ENCODE results near the gene SBF2.
"Not testable (repeated sequence)": the region's sequence is repeated elsewhere in the genome, so short reads cannot be mapped to it uniquely, and the experiment has no call there.

The SBF2 gene

GRCh38 chr11:9752091-9752490, 541.9 kb downstream of the SBF2 start:
- no peak for DNase-seq (ENCODE audit: low read depth in 2 of 2)

DNA sequence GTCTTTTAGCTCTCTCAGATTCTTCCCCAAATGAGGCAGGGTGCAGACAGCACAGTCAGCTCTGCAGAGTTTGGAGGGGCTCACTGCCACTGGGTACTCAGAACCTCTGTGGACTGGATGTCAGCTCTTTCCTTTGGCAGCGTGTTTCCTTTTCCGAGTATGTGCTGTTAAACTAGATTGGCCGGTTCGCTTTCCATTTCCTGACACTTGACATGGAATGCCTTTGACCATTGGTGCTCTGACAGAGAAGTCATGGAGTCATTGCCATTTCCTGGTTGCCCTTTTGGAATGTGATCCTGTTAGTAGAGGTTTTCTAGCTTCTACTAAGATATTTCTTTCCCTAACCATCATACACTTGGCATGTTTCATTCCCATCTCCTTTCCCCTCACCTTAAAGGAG, 543.5 kb downstream of the SBF2 start:
- no peak for DNase-seq (ENCODE audit: low read depth in 2 of 2)

DNA sequence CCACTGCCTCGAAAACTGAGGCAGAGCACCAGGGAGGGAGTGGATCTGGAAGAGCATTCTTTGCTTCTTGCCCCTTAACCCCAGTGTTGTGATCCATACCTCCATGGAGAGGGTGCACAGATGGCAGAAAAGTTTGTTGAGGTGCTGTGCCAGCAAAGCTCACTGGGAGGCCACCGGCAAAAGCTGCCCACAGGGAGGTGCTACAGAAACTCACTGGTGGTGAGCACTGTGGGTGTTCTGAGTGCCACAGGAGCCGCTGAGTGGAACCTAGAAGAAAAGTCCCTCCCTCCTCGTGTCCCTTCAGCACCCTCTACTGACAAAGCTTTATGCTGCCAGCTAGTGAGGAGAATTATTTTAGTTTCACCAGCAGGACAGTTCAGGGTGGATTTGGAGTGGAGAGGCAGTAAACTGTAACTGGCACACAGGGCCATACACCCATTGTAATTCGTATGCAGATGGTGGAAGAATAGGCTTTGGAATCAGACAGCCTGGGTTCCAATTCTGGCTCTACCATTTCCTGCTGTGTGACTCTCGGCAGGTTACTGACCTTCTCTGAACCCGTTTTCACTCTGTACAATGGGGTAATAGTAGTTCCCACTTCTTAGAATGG, 545.6 kb downstream of the SBF2 start:
- peak; percentile 23 to 35 for DNase-seq (ENCODE audit: low read depth in 2 of 2)

DNA sequence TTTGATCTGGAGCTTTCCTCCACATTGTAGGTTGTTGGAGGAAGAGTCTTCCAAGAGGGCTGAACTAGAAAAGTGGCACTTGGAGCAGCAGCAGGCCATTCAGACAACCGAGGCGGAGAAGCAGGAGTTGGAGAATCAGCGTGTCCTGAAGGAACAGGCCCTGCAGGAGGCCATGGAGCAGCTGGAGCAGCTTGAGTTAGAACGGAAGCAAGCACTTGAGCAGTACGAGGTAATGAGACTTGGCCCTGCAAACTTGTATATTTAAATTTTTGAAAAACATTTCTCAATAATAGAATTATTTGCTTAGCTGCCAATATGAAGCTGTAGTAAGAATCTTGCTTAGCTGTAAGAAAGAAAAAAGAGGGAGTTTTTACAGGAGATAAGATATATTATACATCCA, 546.2 kb downstream of the SBF2 start:
- no peak for DNase-seq (ENCODE audit: low read depth in 2 of 2)

GRCh38 chr11:9747229-9747628, 546.8 kb downstream of the SBF2 start:
- DNase-seq (ENCODE audit: low read depth in 2 of 2), result no peak

DNA sequence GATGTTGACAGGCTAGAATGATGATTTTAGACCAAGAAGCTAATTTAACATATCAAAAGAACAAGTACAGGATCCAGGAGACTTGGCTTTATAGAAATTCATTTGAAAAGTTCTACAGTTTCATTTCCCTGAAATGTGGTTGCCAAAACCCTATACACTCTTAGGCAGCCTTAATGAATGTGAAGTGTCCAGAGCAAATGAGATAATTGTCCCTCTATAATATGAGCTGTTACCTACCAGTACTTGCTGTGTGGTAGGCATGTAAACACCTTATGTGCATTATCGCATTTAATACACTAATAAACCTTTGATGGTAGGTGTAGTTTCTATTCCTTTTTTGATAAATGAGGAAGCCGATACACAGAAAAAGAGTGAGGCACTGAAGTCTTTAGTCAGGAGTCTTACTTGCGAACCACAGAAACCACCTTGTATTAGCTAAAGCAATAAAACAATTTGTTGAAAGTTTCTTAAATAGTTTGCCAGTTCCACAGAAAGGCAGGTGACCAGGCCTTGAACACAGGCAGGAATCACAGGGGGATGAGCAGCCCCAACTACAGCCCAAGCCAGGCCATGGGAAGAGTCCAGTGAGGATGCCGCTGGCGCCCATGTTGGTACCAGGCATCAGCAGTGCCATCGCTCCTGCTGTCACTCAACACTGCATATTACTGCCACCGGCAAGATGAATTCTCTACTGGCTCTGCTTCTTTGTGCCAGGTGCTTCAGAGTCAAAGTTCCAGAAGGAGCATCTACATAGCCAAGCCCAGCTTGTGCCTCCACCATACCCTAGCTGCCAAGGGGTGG, 548.4 kb downstream of the SBF2 start:
- no peak for DNase-seq (ENCODE audit: low read depth in 2 of 2)

DNA sequence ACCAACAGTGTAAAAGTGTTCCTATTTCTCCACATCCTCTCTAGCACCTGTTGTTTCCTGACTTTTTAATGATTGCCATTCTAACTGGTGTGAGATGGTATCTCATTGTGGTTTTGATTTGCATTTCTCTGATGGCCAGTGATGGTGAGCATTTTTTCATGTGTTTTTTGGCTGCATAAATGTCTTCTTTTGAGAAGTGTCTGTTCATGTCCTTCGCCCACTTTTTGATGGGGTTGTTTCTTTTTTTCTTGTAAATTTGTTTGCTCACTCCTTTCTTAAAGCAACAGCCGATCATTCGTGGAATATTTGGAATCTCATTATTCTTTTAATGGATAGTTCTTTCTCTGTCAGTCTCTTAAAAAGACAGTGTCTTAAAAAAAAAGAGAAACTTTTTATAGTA, 550.5 kb downstream of the SBF2 start:
- not testable (repeated sequence) for DNase-seq (ENCODE audit: low read depth in 2 of 2)

- DNase-seq (ENCODE audit: low read depth in 2 of 2), result no peak
Measured at GRCh38 chr11:9741260-9741659, 552.8 kb downstream of the SBF2 start.

GRCh38 chr11:9740202-9740883, 553.7 kb downstream of the SBF2 start:
- no peak for DNase-seq (ENCODE audit: low read depth in 2 of 2)

- DNase-seq (ENCODE audit: low read depth in 2 of 2), result no peak
Measured at GRCh38 chr11:9739123-9739900, 554.7 kb downstream of the SBF2 start.

DNA sequence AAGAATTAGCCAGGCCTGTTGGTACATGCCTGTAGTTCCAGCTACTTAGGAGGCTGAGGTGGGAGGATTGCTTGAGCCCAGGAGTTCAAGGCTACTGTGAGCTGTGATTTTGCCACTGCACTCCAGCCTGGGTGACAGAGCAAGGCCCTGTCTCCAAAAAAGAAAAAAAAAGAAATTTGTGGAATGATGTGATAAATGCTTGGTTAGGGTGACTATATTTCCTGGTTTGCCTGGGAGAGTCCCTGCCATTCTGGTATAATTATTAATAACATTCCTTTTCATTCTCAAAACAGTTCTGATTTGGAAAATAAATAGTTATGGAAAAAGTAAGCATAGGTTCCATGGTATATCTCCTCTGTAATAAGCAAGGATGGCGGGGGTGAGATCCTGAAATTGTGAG, 555.3 kb downstream of the SBF2 start:
- DNase-seq (ENCODE audit: low read depth in 2 of 2), result no peak

DNA sequence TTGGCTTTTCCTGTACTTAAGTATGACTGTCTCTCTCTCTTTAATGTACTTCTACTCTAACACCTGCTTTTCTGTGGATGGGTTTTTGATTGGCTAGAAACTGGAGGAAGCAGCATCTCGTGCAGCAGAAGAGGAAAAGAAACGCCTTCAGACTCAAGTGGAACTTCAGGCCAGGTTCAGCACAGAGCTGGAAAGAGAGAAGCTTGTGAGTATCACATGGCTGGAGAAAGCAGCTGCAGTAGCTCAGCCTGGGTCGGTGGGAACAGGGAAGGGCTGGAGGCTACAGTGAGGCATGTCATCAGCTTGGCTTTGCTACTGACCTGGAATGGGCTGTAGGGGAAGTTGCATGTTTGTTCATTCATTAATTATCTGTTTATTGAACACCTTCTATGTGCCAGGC, 555.9 kb downstream of the SBF2 start:
- DNase-seq (ENCODE audit: low read depth in 2 of 2), result no peak

DNA sequence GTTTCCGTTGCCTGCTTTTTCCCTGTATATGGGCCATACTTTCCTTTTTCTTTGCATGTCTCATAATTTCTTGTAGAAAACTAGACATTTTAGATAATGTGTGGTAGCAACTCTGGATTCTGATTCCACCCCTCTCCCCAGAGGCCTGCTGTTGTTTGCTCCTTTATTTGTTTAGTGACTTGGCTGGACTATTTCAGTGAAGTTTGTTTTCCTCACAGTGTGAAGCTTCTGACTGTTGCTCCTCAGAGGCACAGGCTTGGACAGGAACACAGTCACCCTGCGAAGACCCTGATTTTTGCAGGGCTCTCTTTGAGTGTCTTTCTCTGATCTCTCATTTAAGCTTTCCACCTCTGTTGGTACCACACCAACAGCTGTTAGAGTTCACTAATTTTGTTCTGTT, 557.7 kb downstream of the SBF2 start:
- no peak for DNase-seq (ENCODE audit: low read depth in 2 of 2)

- no peak for DNase-seq (ENCODE audit: low read depth in 2 of 2)
Measured at GRCh38 chr11:9735919-9736318, 558.1 kb downstream of the SBF2 start.

GRCh38 chr11:9735236-9735635, 558.8 kb downstream of the SBF2 start:
- DNase-seq (ENCODE audit: low read depth in 2 of 2), result no peak

DNA sequence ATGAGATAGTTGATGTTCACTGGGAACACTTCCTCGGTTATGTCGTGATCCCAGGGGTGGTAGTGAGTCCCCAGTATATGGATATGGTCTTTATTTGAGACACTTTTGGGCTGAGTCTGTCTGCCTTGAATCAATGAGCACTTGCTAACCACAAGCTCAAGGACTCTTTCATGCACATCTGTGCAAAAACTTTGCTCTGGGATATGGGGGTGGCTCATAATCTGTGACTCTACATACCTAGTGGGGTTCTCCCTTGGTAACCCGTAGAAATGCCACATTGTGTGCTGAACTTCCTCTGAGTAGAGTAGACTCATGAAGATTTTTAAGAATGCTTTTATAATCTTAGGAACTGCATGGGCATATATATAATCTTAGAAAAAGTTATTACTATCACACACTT, 560.8 kb downstream of the SBF2 start:
- DNase-seq (ENCODE audit: low read depth in 2 of 2), result no peak

DNA sequence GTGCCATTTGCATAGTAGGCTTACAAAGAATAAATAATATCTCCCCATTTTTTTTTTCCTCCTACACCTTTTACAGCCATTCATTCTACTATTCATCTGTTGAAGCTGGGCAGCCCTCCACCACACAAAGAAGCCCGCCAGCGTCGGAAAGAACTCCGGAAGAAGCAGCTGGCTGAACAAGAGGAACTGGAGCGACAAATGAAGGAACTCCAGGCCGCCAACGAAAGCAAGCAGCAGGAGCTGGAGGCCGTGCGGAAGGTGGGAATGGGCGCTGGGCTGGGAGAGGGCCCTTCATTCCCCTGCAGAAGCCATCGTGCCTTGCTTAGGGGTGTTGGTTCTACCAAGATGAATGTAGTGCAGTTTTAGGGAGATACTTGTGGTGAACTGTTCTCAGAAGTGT, 561.6 kb downstream of the SBF2 start:
- no peak for DNase-seq (ENCODE audit: low read depth in 2 of 2)

GRCh38 chr11:9731256-9731655, 562.8 kb downstream of the SBF2 start:
- no peak for DNase-seq (ENCODE audit: low read depth in 2 of 2)
